ENCODE measurements around the gene ANGPTL8. TPM values are rescaled to one million over a fixed set of nuclear protein-coding genes. Genes with fewer than 3 reads are reported as not detected.
A peak's percentile ranks its signal among the peaks of the same experiment; 100 is the strongest.

The ANGPTL8 gene
- total and polyA plus RNA-seq, 4 donors: 32.4 to 107 (median 67.6) TPM

GRCh38 chr19:11265785-11266236 is 26.4 kb downstream of the ANGPTL8 start:
- Histone ChIP-seq H3K36me3 (ENCODE audit: control insufficient read depth in 4 of 4, insufficient read depth in 3 of 4, low read depth in 1 of 4, low read length in 3 of 4) (no peaks in the 10 kb centered on the region), H3K4me1 (ENCODE audit: control insufficient read depth in 4 of 4, insufficient read depth in 4 of 4, low read length in 3 of 4) (peaks cover 0 to 12% (median 6%) of the 10 kb centered on the region in 4 donors), H3K9me3 (ENCODE audit: control insufficient read depth in 4 of 4, low read length in 3 of 4) (no peaks in the 10 kb centered on the region), H3K9ac (ENCODE audit: low read depth in 1 of 2, low read length in 2 of 2) (no peak overlapping the region), H3K27me3 (ENCODE audit: control insufficient read depth in 4 of 4, insufficient read depth in 4 of 4, low read length in 3 of 4) (no peaks in the 10 kb centered on the region), H3K4me3 (ENCODE audit: low read depth in 1 of 3, low read length in 3 of 3) (no peak overlapping the region), H3K27ac (ENCODE audit: low read depth in 1 of 2, low read length in 2 of 2) (no peak overlapping the region)
- peak; percentile 51 for DNase-seq (ENCODE audit: low spot score)
- WGBS: 47% methylated on average over 11 of the region's 11 CpGs
- TF ChIP-seq, protein P1, sequence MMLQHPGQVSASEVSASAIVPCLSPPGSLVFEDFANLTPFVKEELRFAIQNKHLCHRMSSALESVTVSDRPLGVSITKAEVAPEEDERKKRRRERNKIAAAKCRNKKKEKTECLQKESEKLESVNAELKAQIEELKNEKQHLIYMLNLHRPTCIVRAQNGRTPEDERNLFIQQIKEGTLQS (IDR thresholded peaks at IDR 0.05): no peak
- no peak for TF ChIP-seq ZBTB33 (IDR thresholded peaks at IDR 0.05)
- peak; percentile 42 for TF ChIP-seq YY1 (IDR thresholded peaks at IDR 0.05)
- TF ChIP-seq FOXA2 (IDR thresholded peaks at IDR 0.05): peak; percentile 78
- TF ChIP-seq REST (IDR thresholded peaks at IDR 0.05): peak; percentile 34
- no peak for TF ChIP-seq TAF1 (conservative IDR thresholded peaks at IDR 0.05)
- TF ChIP-seq, protein P2, sequence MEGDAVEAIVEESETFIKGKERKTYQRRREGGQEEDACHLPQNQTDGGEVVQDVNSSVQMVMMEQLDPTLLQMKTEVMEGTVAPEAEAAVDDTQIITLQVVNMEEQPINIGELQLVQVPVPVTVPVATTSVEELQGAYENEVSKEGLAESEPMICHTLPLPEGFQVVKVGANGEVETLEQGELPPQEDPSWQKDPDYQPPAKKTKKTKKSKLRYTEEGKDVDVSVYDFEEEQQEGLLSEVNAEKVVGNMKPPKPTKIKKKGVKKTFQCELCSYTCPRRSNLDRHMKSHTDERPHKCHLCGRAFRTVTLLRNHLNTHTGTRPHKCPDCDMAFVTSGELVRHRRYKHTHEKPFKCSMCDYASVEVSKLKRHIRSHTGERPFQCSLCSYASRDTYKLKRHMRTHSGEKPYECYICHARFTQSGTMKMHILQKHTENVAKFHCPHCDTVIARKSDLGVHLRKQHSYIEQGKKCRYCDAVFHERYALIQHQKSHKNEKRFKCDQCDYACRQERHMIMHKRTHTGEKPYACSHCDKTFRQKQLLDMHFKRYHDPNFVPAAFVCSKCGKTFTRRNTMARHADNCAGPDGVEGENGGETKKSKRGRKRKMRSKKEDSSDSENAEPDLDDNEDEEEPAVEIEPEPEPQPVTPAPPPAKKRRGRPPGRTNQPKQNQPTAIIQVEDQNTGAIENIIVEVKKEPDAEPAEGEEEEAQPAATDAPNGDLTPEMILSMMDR (IDR thresholded peaks at IDR 0.05; ENCODE audit: low read depth, low read length, missing input control): no peak
- peak in 1 of 2 donors; percentile 42 for TF ChIP-seq GABPA (IDR thresholded peaks at IDR 0.05 in 1 of 2, conservative IDR thresholded peaks at IDR 0.05 in 1 of 2)
- no peak for TF ChIP-seq NR2F2 (IDR thresholded peaks at IDR 0.05)
- peak; percentile 57 to 80 for TF ChIP-seq RXRA (IDR thresholded peaks at IDR 0.05)
- TF ChIP-seq EGR1 (IDR thresholded peaks at IDR 0.05; ENCODE audit: low read depth in 2 of 2): no peak
- peak in 1 of 2 donors; percentile 60 for TF ChIP-seq JUND (IDR thresholded peaks at IDR 0.05)
- TF ChIP-seq SP1 (IDR thresholded peaks at IDR 0.05): peak; percentile 82
- peak; percentile 81 for TF ChIP-seq MAX (IDR thresholded peaks at IDR 0.05)
- peak; percentile 82 for TF ChIP-seq HNF4G (IDR thresholded peaks at IDR 0.05)
- peak; percentile 67 for TF ChIP-seq FOXA1 (IDR thresholded peaks at IDR 0.05)
- TF ChIP-seq RAD21 (IDR thresholded peaks at IDR 0.05): peak; percentile 15 to 43
- TF ChIP-seq HNF4A (conservative IDR thresholded peaks at IDR 0.05): peak; percentile 88 to 91
